GM19455 (cell line): ENCODE data around the gene F13B.
"Not testable (repeated sequence)": the region's sequence is repeated elsewhere in the genome, so short reads cannot be mapped to it uniquely, and the experiment has no call there.

ENCODE experiments used
- ATAC-seq: cut with Tn5 transposase; IDR thresholded peaks from one replicate; pipeline ENCODE4 v1.9.1; 2021; ENCODE audit not compliant: unreplicated experiment

Gene F13B

GRCh38 chr1:197066719-197067456 lies at the start of gene F13B:
Gene F13B (minus strand): TSS chr1:197067260. CDS start chr1:197067223, 37 bp downstream.
- ATAC-seq: no peak

GRCh38 chr1:197116156-197116555 lies 49.1 kb upstream of the F13B start:
- ATAC-seq: no peak

GRCh38 chr1:197106869-197107268 lies 39.8 kb upstream of the F13B start:
- ATAC-seq: no peak

GRCh38 chr1:197103300-197103699 lies 36.2 kb upstream of the F13B start:
- ATAC-seq: no peak

GRCh38 chr1:197101978-197102377 lies 34.9 kb upstream of the F13B start:
- ATAC-seq: no peak

GRCh38 chr1:197100677-197101076 lies 33.6 kb upstream of the F13B start:
- ATAC-seq: no peak

- ATAC-seq: no peak
These were observed 32.4 kb upstream of the F13B start for GRCh38 chr1:197099444-197099843.

- not testable (repeated sequence) for ATAC-seq
These were observed 29.9 kb upstream of the F13B start for GRCh38 chr1:197096971-197097370.

GRCh38 chr1:197096137-197096536 lies 29.1 kb upstream of the F13B start:
- ATAC-seq: no peak

- ATAC-seq: no peak
These were observed 26.3 kb upstream of the F13B start for GRCh38 chr1:197093226-197093885.

GRCh38 chr1:197092491-197093023 lies 25.5 kb upstream of the F13B start:
- no peak for ATAC-seq

- ATAC-seq: no peak
These were observed 16.4 kb upstream of the F13B start for GRCh38 chr1:197083474-197083873.

GRCh38 chr1:197081117-197081753 lies 14.2 kb upstream of the F13B start:
- ATAC-seq: no peak

GRCh38 chr1:197080323-197080722 lies 13.3 kb upstream of the F13B start:
- no peak for ATAC-seq

- no peak for ATAC-seq
These were observed 9.5 kb upstream of the F13B start for GRCh38 chr1:197076585-197076984.

- no peak for ATAC-seq
These were observed 6.9 kb upstream of the F13B start for GRCh38 chr1:197073978-197074377.

- ATAC-seq: no peak
These were observed 378 bp upstream of the F13B start for GRCh38 chr1:197067457-197067818.

GRCh38 chr1:197066277-197066676 lies 783 bp downstream of the F13B start:
- no peak for ATAC-seq

- ATAC-seq: no peak
These were observed 1.5 kb downstream of the F13B start for GRCh38 chr1:197065559-197065958.

GRCh38 chr1:197063212-197063611 lies 3.8 kb downstream of the F13B start:
- ATAC-seq: peak; percentile 16

- ATAC-seq: peak; percentile 80
These were observed 4.4 kb downstream of the F13B start for GRCh38 chr1:197062692-197063091.

- no peak for ATAC-seq
These were observed 18.0 kb downstream of the F13B start for GRCh38 chr1:197049100-197049499.
